Stimulated activated naive CD4-positive, alpha-beta T cell (primary cell): ENCODE measurements around the gene TMOD4.
A peak's percentile ranks its signal among the peaks of the same experiment; 100 is the strongest.

ENCODE experiments used
- DNase-seq, 6 experiments: peaks; one replicate each; lab custom pipeline; 2025; lab: John Stamatoyannopoulos, UW

Gene TMOD4

GRCh38 chr1:151175041-151175741 lies 590 bp downstream of the TMOD4 start:
- DNase-seq = no peak

GRCh38 chr1:151171190-151171589 lies 4.6 kb downstream of the TMOD4 start:
- DNase-seq = no peak

- no peak for DNase-seq
Observed at GRCh38 chr1:151167116-151167515, 8.7 kb downstream of the TMOD4 start.

- DNase-seq = no peak
Observed at GRCh38 chr1:151166505-151166956, 9.2 kb downstream of the TMOD4 start.

- DNase-seq = peak; percentile 94 to 97 (median 96)
Observed at GRCh38 chr1:151165738-151166504, 9.9 kb downstream of the TMOD4 start, which contains the start of the genes LYSMD1 and SCNM1. Gene LYSMD1, minus strand, starts transcription at chr1:151165902. Its CDS starts 644 bp downstream, at chr1:151165258. Gene SCNM1, plus strand, starts transcription at chr1:151166144. Its CDS starts 9 bp downstream, at chr1:151166153.

GRCh38 chr1:151165281-151165737 lies 10.5 kb downstream of the TMOD4 start:
- DNase-seq = no peak

GRCh38 chr1:151164732-151165280 lies 11.0 kb downstream of the TMOD4 start:
- no peak for DNase-seq

GRCh38 chr1:151159373-151159772 lies 16.4 kb downstream of the TMOD4 start:
- no peak for DNase-seq

- no peak for DNase-seq
Observed at GRCh38 chr1:151158751-151159251, 17.0 kb downstream of the TMOD4 start.

- DNase-seq = peak in 2 of 6 experiments; percentile 14 to 26
Observed at GRCh38 chr1:151158326-151158725, 17.5 kb downstream of the TMOD4 start.

- DNase-seq = peak; percentile 28 to 71 (median 60)
Observed at GRCh38 chr1:151157067-151157531, 18.7 kb downstream of the TMOD4 start.

GRCh38 chr1:151156515-151156819 lies 19.3 kb downstream of the TMOD4 start, which contains the start of gene TNFAIP8L2:
Gene TNFAIP8L2, plus strand, starts transcription at chr1:151156649. Its CDS starts 2,049 bp downstream, at chr1:151158698.
- peak; percentile 45 to 78 (median 50) for DNase-seq

- DNase-seq = no peak
Observed at GRCh38 chr1:151147665-151148064, 28.1 kb downstream of the TMOD4 start.

- DNase-seq = peak in 1 of 6 experiments; percentile 34
Observed at GRCh38 chr1:151147132-151147503, 28.7 kb downstream of the TMOD4 start.

GRCh38 chr1:151146412-151147131 lies 29.2 kb downstream of the TMOD4 start, which contains the start of gene SEMA6C:
Gene SEMA6C, minus strand, starts transcription at chr1:151146631. Its CDS starts 4,010 bp downstream, at chr1:151142621.
- peak; percentile 54 to 85 (median 74) for DNase-seq

GRCh38 chr1:151146072-151146411 lies 29.7 kb downstream of the TMOD4 start:
- peak in 1 of 6 experiments; percentile 22 for DNase-seq

- DNase-seq = peak in 4 of 6 experiments; percentile 11 to 37 (median 16)
Observed at GRCh38 chr1:151145304-151146071, 30.3 kb downstream of the TMOD4 start.

GRCh38 chr1:151144474-151145303 lies 31.1 kb downstream of the TMOD4 start:
- DNase-seq = no peak

- DNase-seq = no peak
Observed at GRCh38 chr1:151143986-151144385, 31.8 kb downstream of the TMOD4 start.

- no peak for DNase-seq
Observed at GRCh38 chr1:151143057-151143435, 32.7 kb downstream of the TMOD4 start.
